GM18499 (cell line): ENCODE measurements around the gene CDK2AP2.

Experiments
- ATAC-seq: cut with Tn5 transposase; IDR thresholded peaks from one replicate; pipeline ENCODE4 v1.9.1; 2021; ENCODE audit warnings: moderate number of reproducible peaks; ENCODE audit not compliant: insufficient read depth, unreplicated experiment

Gene CDK2AP2

GRCh38 chr11:67504950-67505581 is 2.9 kb downstream of the CDK2AP2 start, which contains the start of gene PITPNM1:
Gene PITPNM1 (minus strand): TSS chr11:67505363. CDS start chr11:67504180, 1,183 bp downstream.
- no peak for ATAC-seq

- ATAC-seq = no peak
These were observed 3.7 kb downstream of the CDK2AP2 start for GRCh38 chr11:67504005-67504949.

- ATAC-seq = no peak
These were observed 4.6 kb downstream of the CDK2AP2 start for GRCh38 chr11:67503119-67504004.

GRCh38 chr11:67502328-67502979 is 5.5 kb downstream of the CDK2AP2 start:
- ATAC-seq = no peak

- no peak for ATAC-seq
These were observed 6.1 kb downstream of the CDK2AP2 start for GRCh38 chr11:67501854-67502253.

- no peak for ATAC-seq
These were observed 6.9 kb downstream of the CDK2AP2 start for GRCh38 chr11:67500831-67501715.

GRCh38 chr11:67500484-67500821 is 7.5 kb downstream of the CDK2AP2 start:
- no peak for ATAC-seq

- no peak for ATAC-seq
These were observed 8.0 kb downstream of the CDK2AP2 start for GRCh38 chr11:67499808-67500483.

- ATAC-seq = no peak
These were observed 9.4 kb downstream of the CDK2AP2 start for GRCh38 chr11:67498544-67498972.

- no peak for ATAC-seq
These were observed 10.2 kb downstream of the CDK2AP2 start for GRCh38 chr11:67497656-67498291.

GRCh38 chr11:67496113-67496512 is 11.8 kb downstream of the CDK2AP2 start:
- ATAC-seq = no peak

- ATAC-seq = no peak
These were observed 12.5 kb downstream of the CDK2AP2 start for GRCh38 chr11:67495234-67496005.

GRCh38 chr11:67494371-67495233 is 13.4 kb downstream of the CDK2AP2 start:
- ATAC-seq = no peak

- no peak for ATAC-seq
These were observed 14.2 kb downstream of the CDK2AP2 start for GRCh38 chr11:67493548-67494370.

- ATAC-seq = no peak
These were observed 15.0 kb downstream of the CDK2AP2 start for GRCh38 chr11:67492801-67493547.
